Prostate gland (tissue), 2 donors: Measurements from ENCODE around the gene PTK7. TPM values are rescaled to one million over a fixed set of nuclear protein-coding genes. Genes with fewer than 3 reads are reported as not detected.

Experiments
- DNase-seq: peaks from one replicate; pipeline ENCODE4 v3.0.0-alpha.2; 2019; ENCODE audit warnings: low spot score
- H3K27ac ChIP-seq, 2 donors: fragments of 200-600 bp; sonication (generic); 2 replicates each; pipeline ENCODE4 v1.5.1; 2017 to 2019
- H3K27me3 ChIP-seq: fragments of 200-600 bp; sonication (generic); replicated peaks from 2 replicates; pipeline ENCODE4 v1.5.1; 2019; ENCODE audit not compliant: insufficient read depth
- H3K36me3 ChIP-seq, 2 donors: fragments of 200-600 bp; sonication (generic); 1 replicate in 1 of 2; 2 replicates in 1 of 2; pipeline versions ENCODE4 v1.5.1 to v1.8.1; 2017 to 2019
- H3K4me1 ChIP-seq: fragments of 200-600 bp; sonication (generic); replicated peaks from 2 replicates; pipeline ENCODE4 v1.5.1; 2019
- H3K4me3 ChIP-seq, 2 donors: fragments of 200-600 bp; sonication (generic); 2 replicates each; pipeline ENCODE4 v1.5.1; 2017 to 2019
- H3K9me3 ChIP-seq: fragments of 200-600 bp; sonication (generic); 2 replicates; pipeline ENCODE4 v1.5.1; 2017
- CTCF ChIP-seq, 4 experiments: fragments of 200-600 bp in 2 of 4; fragments of 450-650 bp in 2 of 4; sonication (generic) in 2 of 4; IDR thresholded peaks; 1 replicate in 3 of 4; 2 replicates in 1 of 4; pipeline ENCODE4 v1.5.1; 2016 to 2019; ENCODE audit warnings: antibody characterized with exemption in 4 of 4, mild to moderate bottlenecking in 2 of 4, moderate library complexity in 2 of 4
- POLR2A ChIP-seq: fragments of 450-650 bp; IDR thresholded peaks from one replicate; pipeline ENCODE4 v1.6.1; 2016; ENCODE audit warnings: antibody characterized with exemption, mild to moderate bottlenecking
- POLR2AphosphoS5 ChIP-seq: sonication (generic); formaldehyde crosslinking; IDR thresholded peaks from one replicate; pipeline ENCODE4 v1.6.1; 2017; ENCODE audit warnings: antibody characterized with exemption
- WGBS: methylation state at CpG from one replicate; pipeline ENCODE4 v1.1.5; 2018; 5-methylcytosine and 5-hydroxymethylcytosine counted together
- intact Hi-C: fragments of 100-400 bp; cut with DNase I; formaldehyde crosslinking; loops from one replicate; pipeline ENCODE4 v1.14.2; 2022
- total RNA-seq, 2 donors: library from RNA; depleted of rRNA; stranded (reverse); fragments of >200 nt; gene quantifications; one replicate each; pipeline ENCODE4 v1.1.0, GENCODE V29; 2016

The PTK7 gene
- total RNA-seq, 2 donors from 2014 or later = 83.3 to 85.2 TPM

- H3K9me3 ChIP-seq = no peaks in the 10 kb centered on the region
- H3K4me1 ChIP-seq = peaks cover 6% of the 10 kb centered on the region
- DNase-seq = no peak
- TF ChIP-seq POLR2AphosphoS5 (no peak), CTCF (IDR thresholded peaks at IDR 0.05) (no peak), POLR2A (no peak)
- no peak overlapping the region for H3K27ac ChIP-seq
- intact Hi-C loops = no loop called here
- 54% methylated on average over 4 of the region's 4 CpGs for WGBS
- H3K36me3 ChIP-seq = no peaks in the 10 kb centered on the region
- no peaks in the 10 kb centered on the region for H3K27me3 ChIP-seq
- H3K4me3 ChIP-seq = no peak overlapping the region
These were observed 25.4 kb downstream of the PTK7 start for GRCh38 chr6:43101497-43101896.

GRCh38 chr6:43103253-43103876 lies 27.3 kb downstream of the PTK7 start:
- no peak overlapping the region for H3K27ac ChIP-seq
- TF ChIP-seq POLR2AphosphoS5 (no peak), CTCF (IDR thresholded peaks at IDR 0.05) (no peak), POLR2A (no peak)
- H3K4me3 ChIP-seq = no peak overlapping the region
- no peaks in the 10 kb centered on the region for H3K27me3 ChIP-seq
- 44% methylated on average over 2 of the region's 2 CpGs for WGBS
- H3K36me3 ChIP-seq = no peaks in the 10 kb centered on the region
- no peak for DNase-seq
- no peaks in the 10 kb centered on the region for H3K4me1 ChIP-seq
- H3K9me3 ChIP-seq = no peaks in the 10 kb centered on the region
- intact Hi-C loops = no loop called here

- intact Hi-C loops = no loop called here
- Histone ChIP-seq H3K4me1 (no peaks in the 10 kb centered on the region), H3K9me3 (no peaks in the 10 kb centered on the region), H3K27ac (no peak overlapping the region), H3K4me3 (no peak overlapping the region), H3K36me3 (no peaks in the 10 kb centered on the region), H3K27me3 (no peaks in the 10 kb centered on the region)
- DNase-seq = no peak
- TF ChIP-seq POLR2AphosphoS5 = no peak
- no peak for TF ChIP-seq CTCF (IDR thresholded peaks at IDR 0.05)
- no peak for TF ChIP-seq POLR2A
- 89% methylated on average over 9 of the region's 9 CpGs for WGBS
These were observed 29.6 kb downstream of the PTK7 start for GRCh38 chr6:43105538-43106222.

GRCh38 chr6:43107344-43108062 lies 31.4 kb downstream of the PTK7 start:
- Histone ChIP-seq H3K4me1 (no peaks in the 10 kb centered on the region), H3K27ac (no peak overlapping the region), H3K27me3 (no peaks in the 10 kb centered on the region), H3K9me3 (no peaks in the 10 kb centered on the region), H3K4me3 (no peak overlapping the region), H3K36me3 (no peaks in the 10 kb centered on the region)
- no peak for DNase-seq
- intact Hi-C loops = no loop called here
- TF ChIP-seq POLR2A = no peak
- no peak for TF ChIP-seq CTCF (IDR thresholded peaks at IDR 0.05)
- no peak for TF ChIP-seq POLR2AphosphoS5
- WGBS = 96% methylated on average over 12 of the region's 12 CpGs
